Keratinocyte (primary cell): ENCODE measurements around the gene CDH22.

Experiments used
- CTCF ChIP-seq, 3 experiments: IDR thresholded peaks in 1 of 3; conservative IDR thresholded peaks in 1 of 3; optimal IDR thresholded peaks in 1 of 3; 2 replicates in 2 of 3; 3 replicates in 1 of 3; pipeline versions ENCODE3 to v1.5.1; 2011; ENCODE audit warnings: low read length in 3 of 3, mild to moderate bottlenecking in 3 of 3, moderate library complexity in 2 of 3, control low read depth in 1 of 3, inconsistent platforms in 1 of 3; ENCODE audit not compliant: insufficient read depth in 2 of 3; ENCODE audit errors: extremely low read depth in 1 of 3
- EZH2 ChIP-seq: IDR thresholded peaks from one replicate; pipeline ENCODE4 v1.6.1; 2012; ENCODE audit warnings: inconsistent platforms, mild to moderate bottlenecking, low read length, moderate library complexity

- TF ChIP-seq CTCF (optimal IDR thresholded peaks at IDR 0.05 in 1 of 3, IDR thresholded peaks at IDR 0.05 in 1 of 3, conservative IDR thresholded peaks at IDR 0.05 in 1 of 3; ENCODE audit: extremely low read depth in 1 of 3, insufficient read depth in 2 of 3, low read length in 3 of 3), result no peak
- no peak for TF ChIP-seq EZH2
These were observed 30.7 kb upstream of the CDH22 start for GRCh38 chr20:46339037-46339436.
